ENCODE data around the gene TRIO. TPM values are rescaled to one million over a fixed set of nuclear protein-coding genes. Genes with fewer than 3 reads are reported as not detected.

The TRIO gene
- total and polyA plus RNA-seq, 10 of the 15 experiments (the other 5 are each of a cell fraction or from before 2014, with no cell fraction given), result 5.1 to 96.4 (median 44.6) TPM

DNA sequence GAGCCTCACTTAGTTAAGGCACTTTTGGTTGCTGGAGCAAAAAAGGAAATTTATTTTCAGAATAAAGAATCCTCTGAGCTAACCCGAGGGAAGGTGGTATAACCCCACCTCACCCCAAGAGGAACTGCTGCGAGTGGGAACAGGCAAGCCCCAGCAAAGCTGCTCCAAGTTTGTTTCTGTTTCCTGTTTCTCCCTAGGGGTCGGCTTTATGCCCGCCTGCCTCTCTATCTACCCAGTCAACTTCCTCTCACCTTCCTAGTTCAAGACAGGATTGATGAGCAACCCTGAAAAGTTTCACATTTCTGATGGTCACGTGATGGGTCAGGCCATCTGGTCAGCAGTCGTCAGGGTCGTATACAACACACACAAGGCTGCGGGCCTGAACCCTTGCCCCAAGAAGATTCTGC, 31.1 kb downstream of the TRIO start (continued):
- peak; percentile 58 for TF ChIP-seq MEF2B (IDR thresholded peaks at IDR 0.05; ENCODE audit: partially characterized antibody, poor library complexity, severe bottlenecking)
- no peak for TF ChIP-seq MYB (IDR thresholded peaks at IDR 0.05; ENCODE audit: borderline replicate concordance, low read depth, low read length)
- TF ChIP-seq TBL1XR1 (IDR thresholded peaks at IDR 0.05; ENCODE audit: low read depth, low read length), result no peak
- TF ChIP-seq TCF12 (IDR thresholded peaks at IDR 0.05; ENCODE audit: low read depth, low read length), result no peak
- TF ChIP-seq, protein P1, sequence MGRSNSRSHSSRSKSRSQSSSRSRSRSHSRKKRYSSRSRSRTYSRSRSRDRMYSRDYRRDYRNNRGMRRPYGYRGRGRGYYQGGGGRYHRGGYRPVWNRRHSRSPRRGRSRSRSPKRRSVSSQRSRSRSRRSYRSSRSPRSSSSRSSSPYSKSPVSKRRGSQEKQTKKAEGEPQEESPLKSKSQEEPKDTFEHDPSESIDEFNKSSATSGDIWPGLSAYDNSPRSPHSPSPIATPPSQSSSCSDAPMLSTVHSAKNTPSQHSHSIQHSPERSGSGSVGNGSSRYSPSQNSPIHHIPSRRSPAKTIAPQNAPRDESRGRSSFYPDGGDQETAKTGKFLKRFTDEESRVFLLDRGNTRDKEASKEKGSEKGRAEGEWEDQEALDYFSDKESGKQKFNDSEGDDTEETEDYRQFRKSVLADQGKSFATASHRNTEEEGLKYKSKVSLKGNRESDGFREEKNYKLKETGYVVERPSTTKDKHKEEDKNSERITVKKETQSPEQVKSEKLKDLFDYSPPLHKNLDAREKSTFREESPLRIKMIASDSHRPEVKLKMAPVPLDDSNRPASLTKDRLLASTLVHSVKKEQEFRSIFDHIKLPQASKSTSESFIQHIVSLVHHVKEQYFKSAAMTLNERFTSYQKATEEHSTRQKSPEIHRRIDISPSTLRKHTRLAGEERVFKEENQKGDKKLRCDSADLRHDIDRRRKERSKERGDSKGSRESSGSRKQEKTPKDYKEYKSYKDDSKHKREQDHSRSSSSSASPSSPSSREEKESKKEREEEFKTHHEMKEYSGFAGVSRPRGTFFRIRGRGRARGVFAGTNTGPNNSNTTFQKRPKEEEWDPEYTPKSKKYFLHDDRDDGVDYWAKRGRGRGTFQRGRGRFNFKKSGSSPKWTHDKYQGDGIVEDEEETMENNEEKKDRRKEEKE (IDR thresholded peaks at IDR 0.05), result no peak
- no peak for TF ChIP-seq NRF1 (conservative IDR thresholded peaks at IDR 0.05; ENCODE audit: low read depth, low read length)
- no peak for TF ChIP-seq HDAC2 (IDR thresholded peaks at IDR 0.05)
- TF ChIP-seq NR2C2 (IDR thresholded peaks at IDR 0.05; ENCODE audit: borderline replicate concordance, control insufficient read depth, insufficient read length, low read depth), result no peak
- no peak for TF ChIP-seq SUZ12 (IDR thresholded peaks at IDR 0.05; ENCODE audit: unreplicated experiment)
- peak; percentile 29; the same call in 1 of the 2 replicates for TF ChIP-seq ATF3 (IDR thresholded peaks at IDR 0.05; ENCODE audit: borderline replicate concordance, extremely low read depth, low read depth, low read length)
- TF ChIP-seq SUPT20H (IDR thresholded peaks at IDR 0.05; ENCODE audit: borderline replicate concordance, control insufficient read depth, low read depth, low read length), result no peak
- TF ChIP-seq MTA2 (IDR thresholded peaks at IDR 0.05; ENCODE audit: low read depth), result no peak
- TF ChIP-seq ETV6 (conservative IDR thresholded peaks at IDR 0.05 in 1 of 2, IDR thresholded peaks at IDR 0.05 in 1 of 2; ENCODE audit: borderline replicate concordance in 1 of 2, low read depth in 1 of 2), result peak in 1 of 2 experiments; percentile 80; a peak in 1 of 4 replicates
- 0 out of 2 replicates have a peak, but pooled peaks have one; percentile 56 for TF ChIP-seq CREB1 (IDR thresholded peaks at IDR 0.05; ENCODE audit: low read depth)
- TF ChIP-seq NBN (IDR thresholded peaks at IDR 0.05), result no peak
- TF ChIP-seq EZH2 (IDR thresholded peaks at IDR 0.05; ENCODE audit: borderline replicate concordance, control insufficient read depth, low read depth, low read length), result no peak
- peak; percentile 54; the same call in 1 of the 2 replicates for TF ChIP-seq CREM (IDR thresholded peaks at IDR 0.05; ENCODE audit: low read depth)
- peak; percentile 37; the same call in 1 of the 2 replicates for TF ChIP-seq POLR2AphosphoS5 (IDR thresholded peaks at IDR 0.05; ENCODE audit: low read length)
- TF ChIP-seq RB1 (IDR thresholded peaks at IDR 0.05; ENCODE audit: borderline replicate concordance), result no peak
- no peak for TF ChIP-seq TARDBP (IDR thresholded peaks at IDR 0.05; ENCODE audit: borderline replicate concordance)
- TF ChIP-seq LARP7 (IDR thresholded peaks at IDR 0.05), result no peak
- TF ChIP-seq CHD2 (IDR thresholded peaks at IDR 0.05; ENCODE audit: borderline replicate concordance, low read depth, low read length), result no peak
- TF ChIP-seq TCF7 (IDR thresholded peaks at IDR 0.05; ENCODE audit: borderline replicate concordance), result no peak
- no peak for TF ChIP-seq CEBPZ (IDR thresholded peaks at IDR 0.05; ENCODE audit: low read depth, low read length)
- no peak for TF ChIP-seq ZNF622 (IDR thresholded peaks at IDR 0.05)
